HEK293 (cell line): ENCODE results near the gene PPP6C.

ENCODE experiments used
- CTCF ChIA-PET: fragments of 350-600 bp; formaldehyde crosslinking; extraction: SDS; loops from one replicate; lab custom pipeline; 2021; ENCODE audit warnings: antibody characterized with exemption; lab: Yijun Ruan, JAX
- POLR2A ChIA-PET: fragments of 300-600 bp; formaldehyde crosslinking; extraction: SDS; loops from one replicate; lab custom pipeline; 2020; ENCODE audit warnings: antibody characterized with exemption, inconsistent platforms; lab: Yijun Ruan, JAX
- H3K27ac ChIP-seq: fragments of 200-500 bp; sonication (Bioruptor generic); 2 replicates; pipeline ENCODE4 v1.5.1; 2014; ENCODE audit warnings: low read depth, low read length, control low read depth, inconsistent platforms; ENCODE audit errors: extremely low read depth
- H3K36me3 ChIP-seq, 2 experiments: fragments of 200-500 bp in 1 of 2; sonication (Bioruptor generic) in 1 of 2; 1 replicate in 1 of 2; 2 replicates in 1 of 2; pipeline ENCODE4 v1.5.1; 2014 to 2017; ENCODE audit warnings: inconsistent platforms in 2 of 2, low read length in 2 of 2; ENCODE audit not compliant: control insufficient read depth in 2 of 2, insufficient read depth in 1 of 2
- H3K4me1 ChIP-seq: fragments of 200-500 bp; sonication (Bioruptor generic); 2 replicates; pipeline ENCODE4 v1.5.1; 2014; ENCODE audit warnings: mild to moderate bottlenecking, low read length, inconsistent platforms; ENCODE audit not compliant: control insufficient read depth, insufficient read depth
- H3K4me3 ChIP-seq: 2 replicates; pipeline ENCODE4 v1.5.1; 2011; ENCODE audit warnings: low read depth, mild to moderate bottlenecking, control low read depth, low read length, moderate library complexity
- H3K9me3 ChIP-seq: fragments of 200-500 bp; sonication (Bioruptor generic); 2 replicates; pipeline ENCODE4 v1.5.1; 2014; ENCODE audit warnings: low read depth, low read length, inconsistent platforms; ENCODE audit not compliant: control insufficient read depth, insufficient read depth
- GLIS2 ChIP-seq: fragments of 450-650 bp; formaldehyde crosslinking; IDR thresholded peaks from 2 replicates; pipeline ENCODE4 v1.5.1; 2016; ENCODE audit warnings: missing biosample characterization, missing genetic modification characterization
- HOXA7 ChIP-seq: sonication (generic); formaldehyde crosslinking; IDR thresholded peaks from 2 replicates; pipeline ENCODE4 v1.8.1; 2022; ENCODE audit warnings: missing genetic modification reagents, borderline replicate concordance
- KLF16 ChIP-seq: fragments of 450-650 bp; formaldehyde crosslinking; IDR thresholded peaks from 2 replicates; pipeline ENCODE4 v1.5.1; 2017; ENCODE audit warnings: missing biosample characterization, missing genetic modification characterization
- SP2 ChIP-seq: fragments of 450-650 bp; formaldehyde crosslinking; IDR thresholded peaks from 2 replicates; pipeline ENCODE4 v1.5.1; 2016; ENCODE audit warnings: missing biosample characterization, missing genetic modification characterization
- ZNF157 ChIP-seq: fragments of 450-650 bp; formaldehyde crosslinking; IDR thresholded peaks from 2 replicates; pipeline ENCODE4 v1.5.1; 2016; ENCODE audit warnings: missing biosample characterization, missing genetic modification characterization
- ZNF266 ChIP-seq: fragments of 450-650 bp; formaldehyde crosslinking; IDR thresholded peaks from 2 replicates; pipeline ENCODE4 v1.5.1; 2016; ENCODE audit warnings: missing biosample characterization, missing genetic modification characterization, low read depth
- ZNF391 ChIP-seq: fragments of 450-650 bp; formaldehyde crosslinking; IDR thresholded peaks from 2 replicates; pipeline ENCODE4 v1.5.1; 2016; ENCODE audit warnings: low read depth, missing biosample characterization, missing genetic modification characterization, borderline replicate concordance
- ZNF48 ChIP-seq: fragments of 450-650 bp; formaldehyde crosslinking; IDR thresholded peaks from 2 replicates; pipeline ENCODE4 v1.5.1; 2016; ENCODE audit warnings: missing biosample characterization, missing genetic modification characterization
- ZNF514 ChIP-seq: fragments of 450-650 bp; formaldehyde crosslinking; IDR thresholded peaks from 2 replicates; pipeline ENCODE4 v1.5.1; 2016; ENCODE audit warnings: missing biosample characterization, missing genetic modification characterization
- ZNF596 ChIP-seq: fragments of 450-650 bp; IDR thresholded peaks from 2 replicates; pipeline ENCODE4 v1.5.0; 2018; ENCODE audit warnings: missing biosample characterization, mild to moderate bottlenecking, missing genetic modification characterization, moderate library complexity
- ZNF660 ChIP-seq: fragments of 450-650 bp; IDR thresholded peaks from 2 replicates; pipeline ENCODE4 v1.5.1; 2018; ENCODE audit warnings: missing biosample characterization, mild to moderate bottlenecking, missing genetic modification characterization
- ZNF707 ChIP-seq: fragments of 450-650 bp; formaldehyde crosslinking; IDR thresholded peaks from 2 replicates; pipeline ENCODE4 v1.5.1; 2016; ENCODE audit warnings: missing biosample characterization, missing genetic modification characterization
- ZNF830 ChIP-seq: fragments of 450-650 bp; IDR thresholded peaks from 2 replicates; pipeline ENCODE4 v1.5.0; 2018; ENCODE audit warnings: missing biosample characterization, missing genetic modification characterization, low read depth, mild to moderate bottlenecking, moderate library complexity
- ZNF837 ChIP-seq: fragments of 450-650 bp; formaldehyde crosslinking; IDR thresholded peaks from 2 replicates; pipeline ENCODE4 v1.5.1; 2016; ENCODE audit warnings: missing biosample characterization, missing genetic modification characterization
- ZNF843 ChIP-seq: fragments of 450-650 bp; formaldehyde crosslinking; IDR thresholded peaks from 2 replicates; pipeline ENCODE4 v1.5.1; 2016; ENCODE audit warnings: missing biosample characterization, missing genetic modification characterization
- TF ChIP-seq, protein P1 (sequence below): fragments of 450-650 bp; formaldehyde crosslinking; IDR thresholded peaks from 2 replicates; pipeline ENCODE4 v1.5.1; 2016; ENCODE audit warnings: missing biosample characterization, missing genetic modification characterization
- TF ChIP-seq, protein P2 (sequence below): fragments of 450-650 bp; formaldehyde crosslinking; IDR thresholded peaks from 2 replicates; pipeline ENCODE4 v1.5.1; 2016; ENCODE audit warnings: missing biosample characterization, missing genetic modification characterization, borderline replicate concordance

PPP6C gene

DNA sequence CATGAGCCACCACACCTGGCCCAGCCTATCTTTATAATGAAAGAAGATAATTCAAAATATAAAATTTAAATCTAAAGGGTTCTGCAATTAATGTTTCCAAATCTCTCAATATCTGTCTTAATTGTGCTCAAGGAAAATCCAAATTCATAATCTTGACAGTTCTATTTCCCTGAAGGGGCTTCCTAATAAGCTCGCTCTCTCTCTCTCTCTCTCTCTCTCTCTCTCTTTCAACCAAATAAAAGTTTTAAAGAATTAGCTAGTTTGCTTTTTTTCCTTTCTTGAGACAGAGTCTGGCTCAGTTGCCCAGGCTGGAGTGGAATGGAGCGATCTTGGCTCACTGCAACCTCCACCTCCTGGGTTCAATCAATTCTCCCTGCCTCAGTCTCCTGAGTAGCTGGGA lies 33.1 kb downstream of the PPP6C start:
- CTCF ChIA-PET: interaction anchor here (0.9 kb wide), 1 partner anchor 12 kb away, joined by 3 read pairs; no protein-coding TSS in a partner anchor
- TF ChIP-seq ZNF596 (tag by site-specific recombination): peak; percentile 94
- no peak for TF ChIP-seq SP2 (tag by site-specific recombination)
- TF ChIP-seq, all 188 proteins: peak for 1
- peaks cover 0 to 57% of the 10 kb centered on the region in 2 experiments; a peak in 2 of 3 replicates for H3K36me3 ChIP-seq

GRCh38 chr9:125153712-125154367 lies 35.8 kb downstream of the PPP6C start:
- CTCF ChIA-PET: interaction anchor here (0.7 to 1.5 kb wide), 5 partner anchors 10 to 129 kb away, joined by 3 to 5 read pairs (median 4); partner anchors contain the start of gene SCAI
- no peaks in the 10 kb centered on the region for H3K9me3 ChIP-seq
- H3K27ac ChIP-seq: no peak overlapping the region
- H3K36me3 ChIP-seq: peaks cover 0 to 74% of the 10 kb centered on the region in 2 experiments
- POLR2A ChIA-PET: no interaction called here
- H3K4me1 ChIP-seq: no peaks in the 10 kb centered on the region
- no peak for TF ChIP-seq ZNF514 (tag by site-specific recombination)
- TF ChIP-seq, protein P1, sequence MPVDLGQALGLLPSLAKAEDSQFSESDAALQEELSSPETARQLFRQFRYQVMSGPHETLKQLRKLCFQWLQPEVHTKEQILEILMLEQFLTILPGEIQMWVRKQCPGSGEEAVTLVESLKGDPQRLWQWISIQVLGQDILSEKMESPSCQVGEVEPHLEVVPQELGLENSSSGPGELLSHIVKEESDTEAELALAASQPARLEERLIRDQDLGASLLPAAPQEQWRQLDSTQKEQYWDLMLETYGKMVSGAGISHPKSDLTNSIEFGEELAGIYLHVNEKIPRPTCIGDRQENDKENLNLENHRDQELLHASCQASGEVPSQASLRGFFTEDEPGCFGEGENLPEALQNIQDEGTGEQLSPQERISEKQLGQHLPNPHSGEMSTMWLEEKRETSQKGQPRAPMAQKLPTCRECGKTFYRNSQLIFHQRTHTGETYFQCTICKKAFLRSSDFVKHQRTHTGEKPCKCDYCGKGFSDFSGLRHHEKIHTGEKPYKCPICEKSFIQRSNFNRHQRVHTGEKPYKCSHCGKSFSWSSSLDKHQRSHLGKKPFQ (tag by site-specific recombination): no peak
- no peak for TF ChIP-seq KLF16 (tag by site-specific recombination)
- no peak for TF ChIP-seq ZNF266 (tag by site-specific recombination)
- TF ChIP-seq, protein P2, sequence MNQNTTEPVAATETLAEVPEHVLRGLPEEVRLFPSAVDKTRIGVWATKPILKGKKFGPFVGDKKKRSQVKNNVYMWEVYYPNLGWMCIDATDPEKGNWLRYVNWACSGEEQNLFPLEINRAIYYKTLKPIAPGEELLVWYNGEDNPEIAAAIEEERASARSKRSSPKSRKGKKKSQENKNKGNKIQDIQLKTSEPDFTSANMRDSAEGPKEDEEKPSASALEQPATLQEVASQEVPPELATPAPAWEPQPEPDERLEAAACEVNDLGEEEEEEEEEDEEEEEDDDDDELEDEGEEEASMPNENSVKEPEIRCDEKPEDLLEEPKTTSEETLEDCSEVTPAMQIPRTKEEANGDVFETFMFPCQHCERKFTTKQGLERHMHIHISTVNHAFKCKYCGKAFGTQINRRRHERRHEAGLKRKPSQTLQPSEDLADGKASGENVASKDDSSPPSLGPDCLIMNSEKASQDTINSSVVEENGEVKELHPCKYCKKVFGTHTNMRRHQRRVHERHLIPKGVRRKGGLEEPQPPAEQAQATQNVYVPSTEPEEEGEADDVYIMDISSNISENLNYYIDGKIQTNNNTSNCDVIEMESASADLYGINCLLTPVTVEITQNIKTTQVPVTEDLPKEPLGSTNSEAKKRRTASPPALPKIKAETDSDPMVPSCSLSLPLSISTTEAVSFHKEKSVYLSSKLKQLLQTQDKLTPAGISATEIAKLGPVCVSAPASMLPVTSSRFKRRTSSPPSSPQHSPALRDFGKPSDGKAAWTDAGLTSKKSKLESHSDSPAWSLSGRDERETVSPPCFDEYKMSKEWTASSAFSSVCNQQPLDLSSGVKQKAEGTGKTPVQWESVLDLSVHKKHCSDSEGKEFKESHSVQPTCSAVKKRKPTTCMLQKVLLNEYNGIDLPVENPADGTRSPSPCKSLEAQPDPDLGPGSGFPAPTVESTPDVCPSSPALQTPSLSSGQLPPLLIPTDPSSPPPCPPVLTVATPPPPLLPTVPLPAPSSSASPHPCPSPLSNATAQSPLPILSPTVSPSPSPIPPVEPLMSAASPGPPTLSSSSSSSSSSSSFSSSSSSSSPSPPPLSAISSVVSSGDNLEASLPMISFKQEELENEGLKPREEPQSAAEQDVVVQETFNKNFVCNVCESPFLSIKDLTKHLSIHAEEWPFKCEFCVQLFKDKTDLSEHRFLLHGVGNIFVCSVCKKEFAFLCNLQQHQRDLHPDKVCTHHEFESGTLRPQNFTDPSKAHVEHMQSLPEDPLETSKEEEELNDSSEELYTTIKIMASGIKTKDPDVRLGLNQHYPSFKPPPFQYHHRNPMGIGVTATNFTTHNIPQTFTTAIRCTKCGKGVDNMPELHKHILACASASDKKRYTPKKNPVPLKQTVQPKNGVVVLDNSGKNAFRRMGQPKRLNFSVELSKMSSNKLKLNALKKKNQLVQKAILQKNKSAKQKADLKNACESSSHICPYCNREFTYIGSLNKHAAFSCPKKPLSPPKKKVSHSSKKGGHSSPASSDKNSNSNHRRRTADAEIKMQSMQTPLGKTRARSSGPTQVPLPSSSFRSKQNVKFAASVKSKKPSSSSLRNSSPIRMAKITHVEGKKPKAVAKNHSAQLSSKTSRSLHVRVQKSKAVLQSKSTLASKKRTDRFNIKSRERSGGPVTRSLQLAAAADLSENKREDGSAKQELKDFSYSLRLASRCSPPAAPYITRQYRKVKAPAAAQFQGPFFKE (tag by site-specific recombination): no peak
- TF ChIP-seq ZNF843 (tag by site-specific recombination): no peak
- TF ChIP-seq ZNF157: no peak
- no peak for TF ChIP-seq ZNF660 (tag by site-specific recombination)
- TF ChIP-seq ZNF48 (tag by site-specific recombination): no peak
- no peak for TF ChIP-seq ZNF837 (tag by site-specific recombination)
- TF ChIP-seq HOXA7 (CRISPR knock-in tag): no peak
- no peak for TF ChIP-seq ZNF707 (tag by site-specific recombination)
- TF ChIP-seq GLIS2: no peak
- no peak for TF ChIP-seq ZNF830
- TF ChIP-seq ZNF391 (tag by site-specific recombination): no peak
- no peak overlapping the region for H3K4me3 ChIP-seq

More for the DNA sequence above, 33.1 kb downstream of the PPP6C start:
- no peaks in the 10 kb centered on the region for H3K4me1 ChIP-seq
- no peak overlapping the region for H3K4me3 ChIP-seq
- POLR2A ChIA-PET: no interaction called here
- H3K27ac ChIP-seq: no peak overlapping the region
- H3K9me3 ChIP-seq: no peaks in the 10 kb centered on the region
